ENCODE measurements around the gene KIF13A.

- TF ChIP-seq CTCF (IDR thresholded peaks at IDR 0.05) (no peak), POLR2A (IDR thresholded peaks at IDR 0.05) (no peak), POLR2AphosphoS5 (IDR thresholded peaks at IDR 0.05; ENCODE audit: insufficient read depth in 1 of 2, low read depth in 1 of 2) (no peak)
These were observed at the start of gene KIF13A for GRCh38 chr6:17987447-17987696.

Measured in vagina (tissue), 2 donors.